ENCODE results near the gene ZSWIM7. TPM values are rescaled to one million over a fixed set of nuclear protein-coding genes. Genes with fewer than 3 reads are reported as not detected.

Gene ZSWIM7
- total and polyA plus RNA-seq, 2 of the 4 experiments (the other 2 are of a cell fraction): 6.8 to 12.1 TPM

GRCh38 chr17:15972497-15972951 lies 27.0 kb downstream of the ZSWIM7 start:
- intact Hi-C loops (cut with micrococcal nuclease): no loop called here
- ATAC-seq (ENCODE audit: low read depth): no peak

More at GRCh38 chr17:15972497-15972951, 27.0 kb downstream of the ZSWIM7 start:
- Histone ChIP-seq H3K36me3 (ENCODE audit: control insufficient read depth, insufficient read depth, low read length) (peaks cover 7% of the 10 kb centered on the region), H2BK15ac (ENCODE audit: low read depth, low read length) (no peak overlapping the region), H3K27ac (ENCODE audit: insufficient read depth, low read length) (no peak overlapping the region), H3K14ac (replicated peaks; ENCODE audit: low read depth, low read length) (no peak overlapping the region), H4K5ac (ENCODE audit: low read depth, low read length) (no peak overlapping the region), H2AK5ac (ENCODE audit: low read depth, low read length) (no peak overlapping the region), H4K8ac (ENCODE audit: low read depth in 2 of 2, low read length in 2 of 2) (no peak overlapping the region), H3K23ac (ENCODE audit: low read depth, low read length) (no peak overlapping the region), H3K4me1 (ENCODE audit: control insufficient read depth, insufficient read depth, low read length) (peaks cover 3% of the 10 kb centered on the region; the same call in 1 of the 2 replicates), H2BK20ac (ENCODE audit: low read depth, low read length) (no peak overlapping the region), H2BK120ac (ENCODE audit: low read depth, low read length) (no peak overlapping the region), H3K18ac (ENCODE audit: low read depth, low read length) (no peak overlapping the region), H3K9ac (ENCODE audit: low read depth, low read length) (no peak overlapping the region), H4K20me1 (ENCODE audit: insufficient read depth, low read length) (no peaks in the 10 kb centered on the region), H3K9me3 (ENCODE audit: control insufficient read depth, insufficient read depth, low read length) (no peaks in the 10 kb centered on the region), H2BK5ac (ENCODE audit: low read depth, low read length, poor library complexity, severe bottlenecking) (no peak overlapping the region), H3K4me2 (ENCODE audit: low read depth, low read length) (no peak overlapping the region), H3K4me3 (ENCODE audit: insufficient read depth, low read depth, low read length) (no peak overlapping the region), H2AK9ac (replicated peaks; ENCODE audit: low read depth, low read length, poor library complexity) (no peak overlapping the region), H3K4ac (ENCODE audit: low read depth, low read length) (no peak overlapping the region), H3K27me3 (ENCODE audit: control insufficient read depth, insufficient read depth, low read length) (no peaks in the 10 kb centered on the region), H3K79me1 (ENCODE audit: low read depth in 1 of 2, low read length in 2 of 2) (peaks cover 16 to 29% of the 10 kb centered on the region in 2 experiments), H3K9me1 (ENCODE audit: insufficient read depth, low read length) (peaks cover 21% of the 10 kb centered on the region; the same call in 1 of the 2 replicates), H4K91ac (ENCODE audit: insufficient read depth, low read depth, low read length) (no peak overlapping the region), H2AFZ (replicated peaks; ENCODE audit: low read length, poor library complexity) (no peak overlapping the region), H3K56ac (ENCODE audit: extremely low read depth, insufficient read depth, low read length) (no peak overlapping the region)
- TF ChIP-seq MXI1 (IDR thresholded peaks at IDR 0.05; ENCODE audit: borderline replicate concordance, low read depth, low read length) (no peak), CEBPB (IDR thresholded peaks at IDR 0.05; ENCODE audit: low read depth, low read length) (0 out of 2 replicates have a peak, but pooled peaks have one; percentile 15), MAZ (IDR thresholded peaks at IDR 0.05; ENCODE audit: borderline replicate concordance, low read depth, low read length) (no peak)
- dilution Hi-C loops (cut with HindIII; ENCODE audit: low sequenced_read_pairs, unreplicated experiment): no loop called here
- DNase-seq: no peak
- ChIA-PET POLR2A (ENCODE audit: unreplicated experiment) (no interaction called here), CTCF (no interaction called here)
- WGBS, 2 experiments (ENCODE audit: extremely low coverage in 2 of 2, insufficient read length in 1 of 2): no CpG with 5 or more reads among the region's 4 CpGs
- in situ Hi-C loops (cut with MboI; ENCODE audit: low sequenced_read_pairs): loop anchor here (25.0 kb wide), 1 partner anchor 710 kb away; the partner anchor contains the start of gene PMP22
- BruUV-seq (replicated peaks): no TSS peak

Data from IMR-90 (cell line).